Prostate gland (tissue), 2 donors: Measurements from ENCODE around the gene CAND1.

ENCODE experiments used
- POLR2A ChIP-seq: fragments of 450-650 bp; IDR thresholded peaks from one replicate; pipeline ENCODE4 v1.6.1; 2016; ENCODE audit warnings: antibody characterized with exemption, mild to moderate bottlenecking
- POLR2AphosphoS5 ChIP-seq: sonication (generic); formaldehyde crosslinking; IDR thresholded peaks from one replicate; pipeline ENCODE4 v1.6.1; 2017; ENCODE audit warnings: antibody characterized with exemption
- TF ChIP-seq, protein P1 (sequence below), 4 experiments: fragments of 200-600 bp in 2 of 4; fragments of 450-650 bp in 2 of 4; sonication (generic) in 2 of 4; IDR thresholded peaks; 1 replicate in 3 of 4; 2 replicates in 1 of 4; pipeline ENCODE4 v1.5.1; 2016 to 2019; ENCODE audit warnings: antibody characterized with exemption in 4 of 4, mild to moderate bottlenecking in 2 of 4, moderate library complexity in 2 of 4

DNA sequence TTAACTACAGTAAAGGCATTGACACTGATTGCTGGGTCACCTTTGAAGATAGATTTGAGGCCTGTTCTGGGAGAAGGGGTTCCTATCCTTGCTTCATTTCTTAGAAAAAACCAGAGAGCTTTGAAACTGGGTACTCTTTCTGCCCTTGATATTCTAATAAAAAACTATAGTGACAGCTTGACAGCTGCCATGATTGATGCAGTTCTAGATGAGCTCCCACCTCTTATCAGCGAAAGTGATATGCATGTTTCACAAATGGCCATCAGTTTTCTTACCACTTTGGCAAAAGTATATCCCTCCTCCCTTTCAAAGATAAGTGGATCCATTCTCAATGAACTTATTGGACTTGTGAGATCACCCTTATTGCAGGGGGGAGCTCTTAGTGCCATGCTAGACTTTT is 36.4 kb downstream of the CAND1 start:
- TF ChIP-seq, protein P1, sequence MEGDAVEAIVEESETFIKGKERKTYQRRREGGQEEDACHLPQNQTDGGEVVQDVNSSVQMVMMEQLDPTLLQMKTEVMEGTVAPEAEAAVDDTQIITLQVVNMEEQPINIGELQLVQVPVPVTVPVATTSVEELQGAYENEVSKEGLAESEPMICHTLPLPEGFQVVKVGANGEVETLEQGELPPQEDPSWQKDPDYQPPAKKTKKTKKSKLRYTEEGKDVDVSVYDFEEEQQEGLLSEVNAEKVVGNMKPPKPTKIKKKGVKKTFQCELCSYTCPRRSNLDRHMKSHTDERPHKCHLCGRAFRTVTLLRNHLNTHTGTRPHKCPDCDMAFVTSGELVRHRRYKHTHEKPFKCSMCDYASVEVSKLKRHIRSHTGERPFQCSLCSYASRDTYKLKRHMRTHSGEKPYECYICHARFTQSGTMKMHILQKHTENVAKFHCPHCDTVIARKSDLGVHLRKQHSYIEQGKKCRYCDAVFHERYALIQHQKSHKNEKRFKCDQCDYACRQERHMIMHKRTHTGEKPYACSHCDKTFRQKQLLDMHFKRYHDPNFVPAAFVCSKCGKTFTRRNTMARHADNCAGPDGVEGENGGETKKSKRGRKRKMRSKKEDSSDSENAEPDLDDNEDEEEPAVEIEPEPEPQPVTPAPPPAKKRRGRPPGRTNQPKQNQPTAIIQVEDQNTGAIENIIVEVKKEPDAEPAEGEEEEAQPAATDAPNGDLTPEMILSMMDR (IDR thresholded peaks at IDR 0.05), result no peak
- TF ChIP-seq POLR2A (no peak), POLR2AphosphoS5 (no peak)
